ENCODE results near the gene PANK4.
A peak's percentile ranks its signal among the peaks of the same experiment; 100 is the strongest.
"Not testable (repeated sequence)": the region's sequence is repeated elsewhere in the genome, so short reads cannot be mapped to it uniquely, and the experiment has no call there.

Gene PANK4

DNA sequence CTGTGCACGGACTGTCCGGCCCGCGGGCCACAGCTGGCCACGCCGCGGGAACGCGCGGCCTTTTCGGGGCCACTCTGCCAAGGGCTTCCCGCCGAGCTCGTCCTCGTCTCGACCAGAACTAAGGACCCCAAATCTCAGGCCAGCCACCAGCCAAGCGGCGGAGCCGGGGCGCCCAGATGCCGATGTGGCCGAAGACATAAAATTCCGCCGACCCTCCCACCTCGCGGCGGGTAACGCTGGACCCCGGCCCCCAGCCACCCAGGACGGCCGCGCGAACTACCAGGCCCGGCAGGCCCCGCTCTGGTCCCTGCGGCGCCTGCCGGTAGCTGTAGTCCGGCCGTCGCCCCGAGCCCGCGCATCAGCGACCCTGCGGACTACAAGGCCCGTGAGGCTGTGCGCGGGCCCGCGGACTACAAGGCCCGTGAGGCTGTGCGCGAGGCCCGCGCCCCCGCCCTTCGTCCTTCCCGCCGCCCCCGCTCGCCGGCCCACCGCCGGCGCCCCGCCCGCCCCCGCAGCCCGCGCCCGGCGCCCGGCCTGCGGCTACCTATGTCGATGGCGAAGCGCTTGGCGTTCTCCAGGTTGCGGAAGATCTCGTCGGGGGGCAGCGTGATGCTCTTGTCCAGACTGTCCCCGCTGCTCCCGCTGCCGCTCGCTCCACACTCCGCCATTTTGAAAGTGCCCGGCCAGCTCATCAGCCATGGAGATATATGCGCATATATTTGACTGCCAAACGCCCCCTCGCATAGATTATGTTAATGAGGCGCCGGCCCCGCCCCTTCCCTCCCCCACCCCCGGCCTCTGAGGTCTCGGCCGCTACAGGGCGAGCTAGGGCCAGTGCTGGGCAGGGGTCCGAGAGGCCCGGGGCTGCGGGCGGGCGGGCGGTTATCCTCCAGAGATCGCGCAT lies at the start of gene PANK4:
Gene PANK4 (minus strand): TSS at position 677 of the 904 bp plus-strand sequence. CDS start 9 bp downstream, at position 668.
- peak within 1 kb of the TSS; percentile 82 for H3K4me3 ChIP-seq (ENCODE audit: control insufficient read depth, low read depth, low read length)

DNA sequence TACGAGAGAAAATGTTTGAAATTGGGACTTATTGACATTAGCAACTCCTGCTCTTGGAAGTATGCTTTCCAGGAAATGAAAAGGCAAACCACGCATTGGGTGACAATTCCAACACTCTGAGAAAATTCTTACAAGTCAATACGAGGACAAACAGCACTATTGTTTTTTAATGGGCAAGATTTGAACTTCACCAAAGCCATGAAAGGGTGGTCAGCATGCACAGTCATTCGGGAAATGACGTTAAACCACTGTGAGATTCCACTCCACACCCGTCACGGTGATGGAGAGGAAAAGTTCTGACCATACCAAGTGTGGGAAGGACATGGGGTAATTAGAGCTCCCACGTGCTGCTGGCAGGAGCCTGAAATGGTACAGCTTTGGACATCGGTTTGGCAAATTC lies 48.0 kb upstream of the PANK4 start:
- H3K4me3 ChIP-seq (ENCODE audit: control insufficient read depth, low read depth, low read length): no peak overlapping the region
- TF ChIP-seq, protein P1, sequence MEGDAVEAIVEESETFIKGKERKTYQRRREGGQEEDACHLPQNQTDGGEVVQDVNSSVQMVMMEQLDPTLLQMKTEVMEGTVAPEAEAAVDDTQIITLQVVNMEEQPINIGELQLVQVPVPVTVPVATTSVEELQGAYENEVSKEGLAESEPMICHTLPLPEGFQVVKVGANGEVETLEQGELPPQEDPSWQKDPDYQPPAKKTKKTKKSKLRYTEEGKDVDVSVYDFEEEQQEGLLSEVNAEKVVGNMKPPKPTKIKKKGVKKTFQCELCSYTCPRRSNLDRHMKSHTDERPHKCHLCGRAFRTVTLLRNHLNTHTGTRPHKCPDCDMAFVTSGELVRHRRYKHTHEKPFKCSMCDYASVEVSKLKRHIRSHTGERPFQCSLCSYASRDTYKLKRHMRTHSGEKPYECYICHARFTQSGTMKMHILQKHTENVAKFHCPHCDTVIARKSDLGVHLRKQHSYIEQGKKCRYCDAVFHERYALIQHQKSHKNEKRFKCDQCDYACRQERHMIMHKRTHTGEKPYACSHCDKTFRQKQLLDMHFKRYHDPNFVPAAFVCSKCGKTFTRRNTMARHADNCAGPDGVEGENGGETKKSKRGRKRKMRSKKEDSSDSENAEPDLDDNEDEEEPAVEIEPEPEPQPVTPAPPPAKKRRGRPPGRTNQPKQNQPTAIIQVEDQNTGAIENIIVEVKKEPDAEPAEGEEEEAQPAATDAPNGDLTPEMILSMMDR (conservative IDR thresholded peaks at IDR 0.05; ENCODE audit: control insufficient read depth, insufficient read depth, low read depth, low read length): no peak
- no peak for DNase-seq (ENCODE audit: low read depth)

More for the DNA sequence above, at the start of gene PANK4:
- TF ChIP-seq, protein P1 (conservative IDR thresholded peaks at IDR 0.05; ENCODE audit: control insufficient read depth, insufficient read depth, low read depth, low read length): no peak
- peak; percentile 92 for DNase-seq (ENCODE audit: low read depth)

DNA sequence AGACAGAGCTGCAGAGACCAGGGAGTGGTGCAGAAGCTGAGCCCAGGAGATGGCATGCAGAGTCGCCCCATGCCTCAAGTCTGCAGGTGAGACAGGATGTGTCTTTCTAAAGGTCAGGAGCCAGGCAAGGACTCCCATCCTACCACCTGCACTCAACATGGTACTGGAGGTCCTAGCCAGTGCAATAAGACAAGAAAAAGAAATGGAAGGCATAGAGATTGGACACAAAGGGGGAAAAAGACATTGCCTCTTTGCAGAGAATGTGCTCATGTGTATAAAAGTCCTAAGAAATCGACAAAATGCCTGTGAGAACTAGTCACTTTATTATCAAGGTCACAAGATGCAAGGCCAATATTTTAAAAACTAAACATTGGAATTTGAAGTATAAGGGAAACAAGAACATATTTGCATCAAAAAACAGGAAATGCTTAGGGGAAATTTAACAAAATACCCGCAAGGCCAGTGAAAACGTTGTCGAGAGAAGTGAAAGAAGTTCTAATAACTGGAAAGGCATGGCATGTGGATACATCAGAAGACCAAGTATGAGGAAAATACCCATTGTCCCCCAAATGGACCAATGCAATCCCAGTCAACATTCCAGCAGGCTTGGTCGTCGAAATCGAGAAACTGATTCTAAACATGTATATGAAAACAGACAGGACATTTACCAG lies 47.0 kb upstream of the PANK4 start:
- no peak for DNase-seq (ENCODE audit: low read depth)
- no peak overlapping the region for H3K4me3 ChIP-seq (ENCODE audit: control insufficient read depth, low read depth, low read length)
- TF ChIP-seq, protein P1 (conservative IDR thresholded peaks at IDR 0.05; ENCODE audit: control insufficient read depth, insufficient read depth, low read depth, low read length): no peak

DNA sequence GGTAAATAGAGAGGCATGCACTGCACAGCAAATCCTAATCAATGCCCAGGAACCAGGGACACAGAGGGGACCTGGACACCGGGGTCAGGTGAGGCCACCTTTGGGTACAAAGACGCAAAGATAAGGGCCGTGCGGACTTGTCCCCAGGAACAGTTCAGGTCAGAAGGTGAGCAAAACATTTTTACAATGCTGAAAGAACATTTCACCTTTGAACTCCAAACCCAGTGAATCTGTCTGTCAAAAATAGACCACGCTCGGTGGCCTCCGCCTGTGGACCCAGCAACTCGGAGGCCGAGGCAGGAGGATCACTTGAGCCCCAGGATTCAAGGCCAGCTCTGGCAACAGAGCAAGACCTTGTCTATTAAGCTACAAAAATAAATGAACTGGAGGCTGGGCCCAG lies 45.0 kb upstream of the PANK4 start:
- H3K4me3 ChIP-seq (ENCODE audit: control insufficient read depth, low read depth, low read length): no peak overlapping the region
- no peak for DNase-seq (ENCODE audit: low read depth)
- TF ChIP-seq, protein P1 (conservative IDR thresholded peaks at IDR 0.05; ENCODE audit: control insufficient read depth, insufficient read depth, low read depth, low read length): no peak

DNA sequence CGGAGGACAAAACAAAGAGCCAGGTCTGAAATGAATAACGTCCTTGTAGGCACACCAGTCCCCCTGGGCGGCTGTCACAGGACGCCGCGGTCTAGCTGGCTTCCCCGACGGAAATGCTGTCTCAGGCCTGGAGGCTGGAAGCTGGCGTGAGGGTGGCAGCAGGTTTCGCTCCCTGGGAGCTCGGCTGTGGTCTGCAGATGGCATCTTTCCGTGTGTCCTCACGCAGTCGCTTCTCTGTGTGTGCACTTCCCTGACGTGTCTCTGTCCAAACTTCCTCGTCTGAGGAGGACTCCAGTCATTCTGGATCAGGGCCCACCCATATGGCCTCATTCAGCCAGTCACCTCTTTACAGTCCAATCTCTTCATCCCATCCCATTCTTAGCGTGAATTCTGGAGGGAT lies 43.9 kb upstream of the PANK4 start:
- TF ChIP-seq, protein P1 (conservative IDR thresholded peaks at IDR 0.05; ENCODE audit: control insufficient read depth, insufficient read depth, low read depth, low read length): no peak
- no peak overlapping the region for H3K4me3 ChIP-seq (ENCODE audit: control insufficient read depth, low read depth, low read length)
- DNase-seq (ENCODE audit: low read depth): no peak

DNA sequence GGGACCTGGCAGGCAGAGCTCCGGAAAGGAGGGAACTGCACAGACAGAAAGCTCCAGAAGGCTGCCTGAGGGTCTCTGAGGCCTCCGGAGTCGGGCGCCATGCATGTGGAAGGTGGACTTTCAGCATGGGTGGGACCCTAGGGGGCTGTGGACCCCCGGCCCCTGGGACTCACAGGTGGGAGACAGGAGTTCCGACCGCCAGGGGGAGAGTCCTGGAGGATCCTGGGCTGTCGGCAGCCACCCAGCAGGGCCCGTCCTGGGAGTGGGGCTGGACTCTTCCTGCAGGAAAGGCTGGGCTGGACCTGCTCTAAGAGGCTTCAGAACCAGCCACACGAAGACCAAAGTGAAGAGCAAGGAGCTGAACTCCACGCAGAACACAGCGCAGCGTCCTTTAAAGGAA lies 43.3 kb upstream of the PANK4 start:
- not testable (repeated sequence) for DNase-seq (ENCODE audit: low read depth); H3K4me3 ChIP-seq (ENCODE audit: control insufficient read depth, low read depth, low read length)

DNA sequence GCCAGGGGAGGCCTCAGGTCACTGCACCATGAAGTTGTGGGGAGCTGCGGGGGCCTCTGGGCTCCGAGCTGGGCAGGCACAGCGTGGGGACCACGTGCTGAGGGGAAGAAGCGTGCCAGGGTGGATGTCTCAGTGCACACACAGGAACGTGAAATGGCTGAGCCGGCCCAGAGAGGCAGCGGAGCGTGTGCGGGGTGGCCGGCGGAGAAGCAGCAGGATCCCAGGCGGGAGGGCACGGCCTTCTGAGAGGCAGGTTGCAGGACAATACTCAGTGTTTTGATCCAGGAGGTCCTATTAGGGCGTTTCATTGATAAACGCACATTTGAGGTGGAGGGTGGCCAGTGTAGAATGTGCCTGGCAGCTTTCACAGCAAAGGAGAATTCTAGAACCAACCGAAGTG lies 42.7 kb upstream of the PANK4 start:
- TF ChIP-seq, protein P1 (conservative IDR thresholded peaks at IDR 0.05; ENCODE audit: control insufficient read depth, insufficient read depth, low read depth, low read length): no peak
- DNase-seq (ENCODE audit: low read depth): no peak

DNA sequence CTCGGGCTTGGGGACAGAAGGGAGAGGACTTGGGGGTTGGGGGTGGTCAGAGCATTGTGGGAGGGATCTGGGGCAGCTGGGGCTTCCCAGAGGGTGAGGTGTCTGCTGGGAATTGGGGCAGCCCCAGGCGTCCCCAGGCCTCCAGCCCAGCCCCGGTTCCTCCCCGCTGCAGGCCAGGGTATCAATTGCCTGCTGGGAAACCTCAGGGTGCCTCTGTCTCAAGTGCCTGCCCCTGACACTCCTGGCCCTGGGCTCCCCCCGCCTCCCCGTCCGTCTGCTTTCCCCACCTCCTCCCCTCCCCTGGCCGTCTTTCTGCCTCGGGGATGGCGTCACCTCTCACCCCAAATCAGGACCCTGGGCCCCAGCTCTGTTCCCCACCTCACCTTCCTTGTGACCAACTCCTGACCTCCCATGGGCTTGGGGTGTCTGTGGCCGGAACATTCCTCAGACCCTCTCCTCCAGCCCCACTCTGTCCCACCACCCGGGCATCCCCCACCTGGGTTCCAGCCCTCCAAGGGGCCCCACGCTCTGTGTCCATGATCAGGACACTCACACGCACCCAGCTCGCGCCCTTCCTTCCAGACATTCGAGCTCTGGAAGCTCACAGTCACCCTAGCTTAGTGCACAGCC lies 41.9 kb upstream of the PANK4 start:
- not testable (repeated sequence) for H3K4me3 ChIP-seq (ENCODE audit: control insufficient read depth, low read depth, low read length); DNase-seq (ENCODE audit: low read depth)

More for the DNA sequence above, 42.7 kb upstream of the PANK4 start:
- H3K4me3 ChIP-seq (ENCODE audit: control insufficient read depth, low read depth, low read length): no peak overlapping the region
